Stimulated activated CD8-positive, alpha-beta memory T cell treated with anti-CD3 and anti-CD28 coated beads, Interleukin-4, amount 100 ng/mL, for 1 hour (primary cell): ENCODE data around the gene PDXK.

Experiments used
- DNase-seq, 2 donors: peaks; one replicate each; pipeline ENCODE4 v3.0.0-alpha.2; 2020; ENCODE audit warnings: low read depth in 2 of 2, low spot score in 1 of 2

The PDXK gene

DNA sequence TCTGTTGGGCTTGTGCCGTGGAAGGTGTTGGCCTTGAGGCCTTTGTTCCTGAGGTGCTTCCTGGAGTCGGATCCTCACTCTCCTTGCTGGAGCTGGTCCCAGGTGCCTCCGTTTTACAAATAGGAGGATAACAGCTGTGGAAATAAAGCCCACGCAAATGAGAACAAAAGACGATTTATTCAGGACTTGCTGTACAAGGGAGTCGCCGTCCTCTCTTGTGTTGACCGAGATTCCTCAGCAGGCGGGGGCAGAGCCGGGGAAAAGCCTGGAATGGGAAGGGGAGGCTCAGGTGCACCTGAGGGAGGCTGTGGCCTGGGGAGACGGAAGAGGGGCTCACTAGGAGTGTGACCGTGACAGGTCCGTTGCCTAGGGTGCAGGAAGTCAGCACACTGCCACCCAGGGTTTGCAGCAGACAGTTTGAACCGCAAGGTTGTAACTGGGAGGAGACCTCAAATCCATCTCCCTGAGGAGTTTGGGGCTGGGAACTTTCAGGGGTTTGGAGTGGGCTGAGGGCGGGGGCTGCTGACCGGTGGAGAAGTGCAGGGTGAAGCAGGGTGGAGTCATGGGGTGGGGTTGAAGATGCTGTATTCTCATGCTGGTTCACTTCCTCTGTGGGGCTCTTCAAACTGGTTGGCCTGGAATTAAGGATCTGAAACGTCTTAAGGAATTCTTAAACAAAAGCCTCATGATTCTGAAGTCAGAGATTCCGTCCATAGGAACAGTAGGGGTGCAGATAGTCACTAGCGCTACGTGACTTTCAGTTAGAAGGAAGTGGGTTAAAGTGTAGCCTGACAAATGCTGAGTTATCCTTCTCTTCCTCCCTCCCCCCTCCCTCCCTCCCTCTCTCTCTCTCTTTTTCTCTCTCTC, 59.8 kb downstream of the PDXK start:
- no peak for DNase-seq

DNA sequence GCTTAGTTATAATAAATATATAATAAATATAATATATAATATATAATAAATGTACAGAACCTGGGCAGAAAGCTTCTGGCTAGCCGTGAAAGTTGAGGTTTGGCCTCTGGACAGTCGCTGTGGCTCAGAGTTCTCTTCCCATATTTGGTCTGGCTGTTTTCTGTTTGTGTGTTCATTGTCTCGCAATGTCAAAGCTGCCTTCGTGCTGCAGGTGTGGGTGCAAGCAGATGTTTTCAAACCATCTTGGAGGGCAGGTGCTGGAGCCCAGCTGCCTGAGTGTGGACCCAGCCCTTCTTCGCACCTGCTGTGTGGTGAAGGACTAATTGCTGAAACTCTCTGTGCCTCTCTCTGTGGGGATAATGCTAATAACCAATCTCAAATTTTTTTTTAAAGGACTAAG, 60.7 kb downstream of the PDXK start:
- no peak for DNase-seq

GRCh38 chr21:43781846-43782245, 62.9 kb downstream of the PDXK start:
- no peak for DNase-seq

GRCh38 chr21:43782431-43783097, 63.6 kb downstream of the PDXK start:
- no peak for DNase-seq

GRCh38 chr21:43783098-43783700, 64.3 kb downstream of the PDXK start:
- DNase-seq: no peak

- DNase-seq: no peak
Measured at GRCh38 chr21:43785134-43785533, 66.2 kb downstream of the PDXK start.

DNA sequence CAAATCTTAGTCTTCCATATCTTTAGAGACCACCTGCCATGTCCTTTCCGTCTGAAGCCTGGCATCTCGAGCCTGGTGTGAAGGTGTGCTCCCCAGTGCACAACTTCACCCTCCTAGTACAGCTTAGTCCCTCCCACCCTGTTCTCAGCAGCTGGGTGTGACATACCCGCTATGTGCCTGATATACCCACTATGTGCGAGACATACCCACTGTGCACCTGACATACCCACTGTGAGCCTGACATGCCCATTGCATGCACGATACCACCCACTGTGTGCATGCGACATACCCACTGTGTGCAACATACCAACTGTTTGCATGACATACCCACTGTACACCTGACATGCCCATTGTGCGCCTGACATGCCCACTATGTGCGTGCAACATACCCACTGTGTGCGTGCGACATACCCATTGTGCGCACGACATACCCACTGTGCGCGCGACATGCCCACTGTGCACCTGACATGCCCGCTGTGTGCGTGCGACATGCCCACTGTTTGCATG, 67.4 kb downstream of the PDXK start:
- DNase-seq: no peak

DNA sequence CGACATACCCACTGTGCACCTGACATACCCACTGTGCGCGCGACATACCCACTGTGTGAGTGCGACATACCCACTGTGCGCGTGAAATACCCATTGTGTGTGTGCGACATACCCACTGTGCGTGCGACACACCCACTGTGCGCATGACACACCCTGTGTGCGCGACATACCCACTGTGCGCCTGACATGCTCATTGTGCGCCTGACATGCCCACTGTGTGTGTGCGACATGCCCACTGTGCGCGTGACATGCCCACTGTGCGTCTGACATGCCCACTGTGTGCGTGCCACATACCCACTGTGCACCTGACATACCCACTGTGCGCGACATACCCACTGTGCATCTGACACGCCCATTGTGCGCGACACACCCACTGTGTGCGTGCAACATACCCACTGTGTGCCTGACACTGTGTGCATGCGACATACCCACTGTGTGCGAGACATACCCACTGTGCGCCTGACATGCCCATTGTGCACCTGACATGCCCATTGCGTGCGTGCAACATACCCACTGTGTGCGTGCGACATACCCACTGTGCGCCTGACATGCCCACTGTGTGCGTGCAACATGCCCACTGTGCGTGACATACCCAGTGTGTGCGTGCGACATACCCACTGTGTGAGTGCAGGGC, 68.0 kb downstream of the PDXK start:
- DNase-seq: no peak

GRCh38 chr21:43789276-43790009, 70.5 kb downstream of the PDXK start, which contains the start of gene RRP1:
Gene RRP1 (plus strand): TSS chr21:43789577. CDS start chr21:43789630, 53 bp downstream.
- DNase-seq: peak; percentile 86 to 88

- no peak for DNase-seq
Measured at GRCh38 chr21:43790010-43790524, 71.1 kb downstream of the PDXK start.

DNA sequence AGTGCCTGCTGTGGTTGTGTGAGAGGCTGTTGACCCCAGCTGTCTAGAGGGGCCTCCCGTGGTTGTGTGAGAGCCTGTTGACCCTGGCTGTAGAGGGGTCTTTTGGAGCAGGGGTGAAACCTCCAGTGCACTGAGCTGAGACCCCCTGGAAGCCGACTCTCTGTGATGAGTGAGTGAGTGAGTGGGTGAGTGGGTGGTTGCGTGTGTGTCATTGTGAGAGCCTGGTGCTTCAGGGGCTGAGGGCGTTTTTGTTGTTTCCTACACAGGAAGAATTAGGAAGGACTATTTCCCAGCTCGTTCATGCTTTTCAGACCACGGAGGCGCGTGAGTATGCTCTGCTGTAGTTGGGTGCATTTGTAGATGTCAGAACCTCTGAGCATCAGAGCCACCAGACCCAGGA, 73.5 kb downstream of the PDXK start:
- DNase-seq: no peak

DNA sequence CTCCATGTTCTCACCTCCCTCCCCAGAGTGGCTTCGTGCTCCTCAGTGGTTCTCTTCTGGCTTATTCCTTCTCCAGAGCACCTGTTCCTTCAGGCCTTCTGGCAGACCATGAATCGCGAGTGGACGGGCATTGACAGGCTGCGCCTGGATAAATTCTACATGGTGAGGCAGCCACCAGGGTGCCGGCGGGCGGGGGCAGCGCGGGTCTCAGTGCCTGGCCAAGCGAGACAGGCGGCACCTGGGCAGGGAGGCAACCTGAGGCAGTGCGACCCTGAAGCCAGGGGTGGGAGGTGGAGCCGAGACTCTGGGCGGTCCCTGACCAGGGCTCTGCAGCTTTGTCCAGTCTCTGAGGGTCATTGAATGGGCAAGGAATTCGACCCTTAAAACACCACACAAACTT, 74.3 kb downstream of the PDXK start:
- no peak for DNase-seq

- DNase-seq: no peak
Measured at GRCh38 chr21:43794311-43794710, 75.4 kb downstream of the PDXK start.

DNA sequence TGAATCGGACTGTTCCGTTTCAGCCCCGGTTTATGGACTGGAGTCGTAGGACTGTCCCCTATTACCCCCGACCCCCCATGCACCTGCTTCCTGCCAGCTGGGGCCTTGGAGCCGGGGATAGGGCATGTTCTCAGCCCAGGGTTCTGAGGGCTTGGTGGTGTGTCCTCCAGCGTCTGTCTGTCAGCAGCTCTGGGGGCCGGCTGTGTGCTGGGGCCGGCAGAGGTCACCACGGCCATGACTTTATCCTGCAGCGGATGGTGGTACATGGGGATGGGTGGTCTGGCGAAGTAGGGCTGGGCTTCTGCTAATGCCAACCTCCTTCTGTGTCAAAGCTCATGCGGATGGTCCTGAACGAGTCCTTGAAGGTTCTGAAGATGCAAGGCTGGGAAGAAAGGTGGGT, 75.9 kb downstream of the PDXK start:
- DNase-seq: no peak

DNA sequence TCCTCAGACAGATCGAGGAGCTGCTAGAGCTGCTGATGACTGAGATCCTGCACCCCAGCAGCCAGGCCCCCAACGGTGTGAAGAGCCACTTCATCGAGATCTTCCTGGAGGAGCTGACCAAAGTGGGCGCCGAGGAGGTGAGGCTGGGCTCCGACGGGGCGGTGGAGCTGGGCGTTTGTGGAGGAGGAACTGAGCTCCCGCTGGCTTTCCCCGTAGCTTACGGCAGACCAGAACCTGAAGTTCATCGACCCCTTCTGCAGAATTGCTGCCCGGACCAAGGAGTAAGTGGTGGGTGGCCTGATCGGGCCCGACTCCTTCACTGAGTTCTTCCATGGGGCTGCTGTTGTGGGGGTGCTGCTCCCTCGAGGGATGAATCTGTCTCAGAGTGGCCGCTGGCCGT, 78.5 kb downstream of the PDXK start:
- no peak for DNase-seq

GRCh38 chr21:43797925-43798715, 79.2 kb downstream of the PDXK start:
- DNase-seq: no peak

GRCh38 chr21:43799301-43799840, 80.4 kb downstream of the PDXK start:
- no peak for DNase-seq

- no peak for DNase-seq
Measured at GRCh38 chr21:43800124-43800523, 81.2 kb downstream of the PDXK start.

DNA sequence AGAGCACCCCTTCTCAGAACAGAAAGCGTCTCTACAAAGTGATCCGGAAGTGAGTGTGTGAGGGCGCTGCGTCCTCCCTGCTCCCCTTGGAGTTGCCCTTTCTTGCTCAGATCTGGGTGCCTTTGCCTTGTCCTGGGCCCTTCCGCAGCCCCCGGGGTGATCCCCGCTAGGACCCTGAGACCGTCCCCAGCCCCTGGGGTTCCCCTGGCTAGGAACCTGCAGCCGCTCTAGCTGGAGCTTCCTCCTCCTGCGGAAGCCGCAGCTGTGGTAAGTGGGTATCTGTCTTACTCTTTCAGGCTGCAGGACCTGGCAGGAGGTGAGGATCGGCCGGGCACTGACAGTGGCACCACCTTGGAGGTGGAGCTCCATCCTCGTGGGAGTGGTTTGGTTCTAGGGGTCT, 81.6 kb downstream of the PDXK start:
- no peak for DNase-seq
